GM21390 (cell line): ENCODE measurements around the gene DOP1A.

Source experiments
- ATAC-seq: cut with Tn5 transposase; IDR thresholded peaks from one replicate; pipeline ENCODE4 v1.9.1; 2021; ENCODE audit not compliant: unreplicated experiment

The DOP1A gene

GRCh38 chr6:83067448-83068439, at the start of gene DOP1A:
Gene DOP1A (plus strand): TSS chr6:83067671. CDS start chr6:83096978, 29,307 bp downstream.
- ATAC-seq = peak; percentile 78

GRCh38 chr6:83019741-83020140, 47.7 kb upstream of the DOP1A start:
- no peak for ATAC-seq

- no peak for ATAC-seq
Observed at GRCh38 chr6:83031689-83032088, 35.8 kb upstream of the DOP1A start.

- no peak for ATAC-seq
Observed at GRCh38 chr6:83038246-83038645, 29.2 kb upstream of the DOP1A start.

- ATAC-seq = no peak
Observed at GRCh38 chr6:83042467-83043053, 24.9 kb upstream of the DOP1A start.

- ATAC-seq = no peak
Observed at GRCh38 chr6:83044091-83044768, 23.2 kb upstream of the DOP1A start.

- no peak for ATAC-seq
Observed at GRCh38 chr6:83047065-83047754, 20.3 kb upstream of the DOP1A start.

- no peak for ATAC-seq
Observed at GRCh38 chr6:83051377-83052172, 15.9 kb upstream of the DOP1A start.

GRCh38 chr6:83053678-83054077, 13.8 kb upstream of the DOP1A start:
- ATAC-seq = no peak

GRCh38 chr6:83055366-83055964, 12.0 kb upstream of the DOP1A start:
- ATAC-seq = no peak

- peak; percentile 80 for ATAC-seq
Observed at GRCh38 chr6:83057705-83058321, 9.7 kb upstream of the DOP1A start.

GRCh38 chr6:83061190-83061589, 6.3 kb upstream of the DOP1A start:
- ATAC-seq = no peak

GRCh38 chr6:83062225-83062624, 5.2 kb upstream of the DOP1A start:
- no peak for ATAC-seq

- ATAC-seq = peak; percentile 64
Observed at GRCh38 chr6:83065511-83066192, 1.8 kb upstream of the DOP1A start, which contains the start of gene UBE3D. Gene UBE3D (minus strand): TSS chr6:83065841. CDS start chr6:83065718, 123 bp downstream.

- ATAC-seq = no peak
Observed at GRCh38 chr6:83068616-83069015, 1.1 kb downstream of the DOP1A start.

GRCh38 chr6:83069633-83070032, 2.2 kb downstream of the DOP1A start:
- ATAC-seq = no peak

- peak; percentile 60 for ATAC-seq
Observed at GRCh38 chr6:83071023-83071422, 3.6 kb downstream of the DOP1A start.

GRCh38 chr6:83071707-83072106, 4.2 kb downstream of the DOP1A start:
- no peak for ATAC-seq

- ATAC-seq = no peak
Observed at GRCh38 chr6:83072726-83073125, 5.3 kb downstream of the DOP1A start.
